Endodermal cell (in vitro differentiated cells): ENCODE measurements around the gene PDK2. TPM values are rescaled to one million over a fixed set of nuclear protein-coding genes. Genes with fewer than 3 reads are reported as not detected.
A peak's percentile ranks its signal among the peaks of the same experiment; 100 is the strongest.

Source experiments
- DNase-seq: peaks from one replicate; pipeline ENCODE4 v3.0.0-alpha.2; 2017
- H3K27ac ChIP-seq: 2 replicates; pipeline ENCODE4 v1.5.1; 2013; ENCODE audit warnings: mild to moderate bottlenecking, low read depth, low read length, moderate library complexity
- H3K27me3 ChIP-seq: 2 replicates; pipeline ENCODE4 v1.6.1; 2013; ENCODE audit warnings: mild to moderate bottlenecking, low read length, moderate library complexity; ENCODE audit not compliant: insufficient read depth, control insufficient read depth, poor library complexity, severe bottlenecking
- H3K36me3 ChIP-seq: 2 replicates; pipeline ENCODE4 v1.7.0; 2013; ENCODE audit warnings: mild to moderate bottlenecking, low read length, moderate library complexity; ENCODE audit not compliant: control insufficient read depth, insufficient read depth
- H3K4me1 ChIP-seq: one replicate; pipeline ENCODE4 v1.7.0; 2013; ENCODE audit warnings: low read length; ENCODE audit not compliant: control insufficient read depth, insufficient read depth
- H3K4me3 ChIP-seq: 2 replicates; pipeline ENCODE4 v1.5.1; 2013; ENCODE audit warnings: mild to moderate bottlenecking, low read length, moderate library complexity
- H3K9ac ChIP-seq: 2 replicates; pipeline ENCODE4 v1.6.1; 2013; ENCODE audit warnings: mild to moderate bottlenecking, low read length, moderate library complexity; ENCODE audit not compliant: poor library complexity, severe bottlenecking; ENCODE audit errors: extremely low read depth
- H3K9me3 ChIP-seq: 2 replicates; pipeline ENCODE4 v1.6.1; 2013; ENCODE audit warnings: mild to moderate bottlenecking, low read length, moderate library complexity; ENCODE audit not compliant: control insufficient read depth
- H3K27ac Mint-ChIP-seq: 2 replicates; pipeline ENCODE4 v1.8.0; 2020; ENCODE audit warnings: mixed read lengths
- H3K27me3 Mint-ChIP-seq: 2 replicates; pipeline ENCODE4 v1.8.0; 2021; ENCODE audit warnings: mild to moderate bottlenecking, mixed read lengths; ENCODE audit not compliant: insufficient read depth
- H3K36me3 Mint-ChIP-seq: 2 replicates; pipeline ENCODE4 v1.8.0; 2020; ENCODE audit warnings: low read depth, mixed read lengths
- H3K4me1 Mint-ChIP-seq: 2 replicates; pipeline ENCODE4 v1.8.0; 2020; ENCODE audit warnings: mixed read lengths
- H3K4me3 Mint-ChIP-seq: 2 replicates; pipeline ENCODE4 v1.8.0; 2020; ENCODE audit warnings: mild to moderate bottlenecking, moderate library complexity, mixed read lengths
- H3K9me3 Mint-ChIP-seq: 2 replicates; pipeline ENCODE4 v1.8.0; 2020; ENCODE audit warnings: mild to moderate bottlenecking, mixed read lengths
- CTCF ChIP-seq: fragments of 200-600 bp; sonication (generic); conservative IDR thresholded peaks from 2 replicates; pipeline ENCODE4 v1.5.0; 2021; ENCODE audit warnings: antibody characterized with exemption, mild to moderate bottlenecking
- WGBS, 2 experiments: methylation state at CpG; one replicate each; pipeline versions ENCODE4 v1.1.5 to v1.1.7; 2013; ENCODE audit warnings: missing lambda C conversion rate in 2 of 2, mixed read lengths in 1 of 2; ENCODE audit not compliant: insufficient coverage in 1 of 2, insufficient read length in 1 of 2; 5-methylcytosine and 5-hydroxymethylcytosine counted together
- total RNA-seq, 2 donors: library from RNA; stranded (reverse); fragmentation: NEBNext Ultra II Directional in 1 of 2; extraction: Animal tissue kit (Norgen Biotek cat#: 25700) in 1 of 2; gene quantifications; 2 replicates in 1 of 2; 3 replicates in 1 of 2; pipeline ENCODE4 v1.2.1, GENCODE V29; 2021

Gene PDK2
- total RNA-seq, 2 donors from 2014 or later: 23.0 to 24.2 TPM

GRCh38 chr17:50125420-50125997, 30.4 kb downstream of the PDK2 start:
- Histone ChIP-seq H3K9ac (no peak overlapping the region), H3K4me1 (peaks cover 5% of the 10 kb centered on the region), H3K27me3 (no peaks in the 10 kb centered on the region), H3K9me3 (no peaks in the 10 kb centered on the region), H3K36me3 (no peaks in the 10 kb centered on the region), H3K27ac (no peak overlapping the region), H3K4me3 (no peak overlapping the region)
- Mint-ChIP-seq H3K27ac (no peak overlapping the region), H3K27me3 (peaks cover 19% of the 10 kb centered on the region), H3K36me3 (no peaks in the 10 kb centered on the region), H3K4me1 (peaks cover 31% of the 10 kb centered on the region), H3K4me3 (no peak overlapping the region), H3K9me3 (no peaks in the 10 kb centered on the region)
- no peak for TF ChIP-seq CTCF
- WGBS, 2 experiments: 92 to 93% methylated on average over 4 of the region's 4 CpGs
- DNase-seq: no peak

GRCh38 chr17:50127697-50128361, 32.7 kb downstream of the PDK2 start:
- H3K27ac Mint-ChIP-seq: no peak overlapping the region
- no peak overlapping the region for H3K27ac ChIP-seq
- no peak overlapping the region for H3K9ac ChIP-seq
- 79 to 93% methylated on average over 3 to 6 of the region's 6 CpGs for WGBS, 2 experiments
- H3K36me3 Mint-ChIP-seq: no peaks in the 10 kb centered on the region
- peaks cover 31% of the 10 kb centered on the region for H3K4me1 Mint-ChIP-seq
- H3K4me3 ChIP-seq: no peak overlapping the region
- peaks cover 36% of the 10 kb centered on the region for H3K27me3 Mint-ChIP-seq
- no peaks in the 10 kb centered on the region for H3K27me3 ChIP-seq
- H3K4me1 ChIP-seq: peaks cover 3% of the 10 kb centered on the region
- TF ChIP-seq CTCF: no peak
- no peaks in the 10 kb centered on the region for H3K9me3 Mint-ChIP-seq
- H3K4me3 Mint-ChIP-seq: peak overlapping the region; percentile 70
- no peaks in the 10 kb centered on the region for H3K36me3 ChIP-seq
- peak; percentile 72 for DNase-seq
- H3K9me3 ChIP-seq: no peaks in the 10 kb centered on the region

GRCh38 chr17:50128441-50129352, 33.5 kb downstream of the PDK2 start:
- H3K9ac ChIP-seq: peak overlapping the region; percentile 3
- whole genome bisulfite sequencing, 2 experiments: 21 to 33% methylated on average over 5 to 30 of the region's 32 CpGs
- Mint-ChIP-seq H3K4me3 (peak overlapping the region; percentile 70), H3K36me3 (no peaks in the 10 kb centered on the region), H3K4me1 (peaks cover 25% of the 10 kb centered on the region), H3K9me3 (no peaks in the 10 kb centered on the region), H3K27ac (peak overlapping the region; percentile 8), H3K27me3 (peaks cover 36% of the 10 kb centered on the region)
- H3K4me1 ChIP-seq: no peaks in the 10 kb centered on the region
- no peaks in the 10 kb centered on the region for H3K9me3 ChIP-seq
- H3K27ac ChIP-seq: peak overlapping the region; percentile 4
- peak; percentile 90 for DNase-seq
- TF ChIP-seq CTCF: no peak
- peaks cover 4% of the 10 kb centered on the region for H3K36me3 ChIP-seq
- peak overlapping the region; percentile 75 for H3K4me3 ChIP-seq
- no peaks in the 10 kb centered on the region for H3K27me3 ChIP-seq
